Dendritic cell treated with granulocyte-macrophage colony-stimulating factor and Interleukin-4, amounts not matched to agents 40 ng/mL and 50 ng/mL, for 4 days (primary cell): ENCODE data around the gene RPE.

ENCODE experiments used
- H3K27ac Mint-ChIP-seq: one replicate; pipeline ENCODE4 v1.8.0; 2022; ENCODE audit warnings: mild to moderate bottlenecking, mixed read lengths
- H3K27me3 Mint-ChIP-seq: one replicate; pipeline ENCODE4 v1.8.0; 2022; ENCODE audit warnings: mild to moderate bottlenecking, mixed read lengths
- H3K36me3 Mint-ChIP-seq: one replicate; pipeline ENCODE4 v1.8.0; 2022; ENCODE audit warnings: low read depth, mixed read lengths
- H3K4me1 Mint-ChIP-seq: one replicate; pipeline ENCODE4 v1.8.0; 2022; ENCODE audit warnings: low read depth, mixed read lengths
- H3K4me3 Mint-ChIP-seq: one replicate; pipeline ENCODE4 v1.8.0; 2022; ENCODE audit warnings: mild to moderate bottlenecking, moderate library complexity, mixed read lengths
- H3K9me3 Mint-ChIP-seq: one replicate; pipeline ENCODE4 v1.8.0; 2022; ENCODE audit warnings: mixed read lengths
- intact Hi-C: fragments of 100-400 bp; cut with micrococcal nuclease; formaldehyde crosslinking; loops from one replicate; pipeline ENCODE4 v1.15.0; 2022

RPE gene

DNA sequence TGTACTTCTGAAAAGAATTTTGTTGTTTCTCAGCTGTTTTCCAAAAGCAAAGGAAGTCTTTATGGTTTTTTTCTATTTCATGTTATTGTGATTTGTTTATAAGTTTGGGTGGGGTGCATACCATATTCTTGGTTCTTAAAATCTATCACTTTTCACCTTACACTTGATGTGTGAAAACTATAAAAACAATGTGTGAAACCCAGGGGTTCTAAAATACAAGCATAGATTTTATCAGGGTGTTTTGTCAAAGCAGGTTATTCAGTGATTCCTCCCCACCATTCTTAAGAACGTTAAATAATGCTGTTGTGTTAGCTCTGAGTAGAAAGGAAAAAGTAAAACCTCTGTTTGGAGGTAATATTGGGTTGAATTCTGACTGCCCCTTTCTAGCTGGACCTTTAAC, 17.7 kb downstream of the RPE start:
- peaks cover 2% of the 10 kb centered on the region for H3K4me1 Mint-ChIP-seq
- H3K9me3 Mint-ChIP-seq, result no peaks in the 10 kb centered on the region
- no peak overlapping the region for H3K4me3 Mint-ChIP-seq
- intact Hi-C loops, result loop anchor here (10.0 kb wide), 1 partner anchor 1675 kb away; no protein-coding TSS in a partner anchor
- H3K27me3 Mint-ChIP-seq, result no peaks in the 10 kb centered on the region
- H3K27ac Mint-ChIP-seq, result no peak overlapping the region
- H3K36me3 Mint-ChIP-seq, result peaks cover 80% of the 10 kb centered on the region

DNA sequence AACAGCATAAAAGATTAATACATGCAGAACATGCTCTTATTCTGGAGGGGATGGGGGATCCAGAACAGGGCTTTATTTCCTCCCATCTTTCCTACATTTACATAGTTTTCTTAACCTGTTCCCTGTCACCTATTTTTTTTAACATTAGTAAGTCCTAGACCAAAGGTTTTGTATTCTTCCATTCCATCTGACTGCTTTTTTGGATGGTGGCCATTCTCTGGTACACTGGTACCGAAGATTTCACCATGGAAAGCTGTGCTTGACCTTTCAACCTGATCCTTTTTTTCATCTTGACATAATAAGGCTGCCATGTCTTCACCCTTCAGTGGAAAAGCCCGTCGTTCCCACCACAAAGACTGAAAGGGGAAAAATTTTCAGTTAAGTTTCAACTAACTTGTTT, 20.4 kb downstream of the RPE start:
- Mint-ChIP-seq H3K27me3 (no peaks in the 10 kb centered on the region), H3K27ac (no peak overlapping the region), H3K4me3 (no peak overlapping the region), H3K36me3 (peaks cover 71% of the 10 kb centered on the region), H3K9me3 (no peaks in the 10 kb centered on the region), H3K4me1 (no peaks in the 10 kb centered on the region)
- intact Hi-C loops, result loop anchor here (10.0 kb wide), 1 partner anchor 1678 kb away; no protein-coding TSS in a partner anchor

DNA sequence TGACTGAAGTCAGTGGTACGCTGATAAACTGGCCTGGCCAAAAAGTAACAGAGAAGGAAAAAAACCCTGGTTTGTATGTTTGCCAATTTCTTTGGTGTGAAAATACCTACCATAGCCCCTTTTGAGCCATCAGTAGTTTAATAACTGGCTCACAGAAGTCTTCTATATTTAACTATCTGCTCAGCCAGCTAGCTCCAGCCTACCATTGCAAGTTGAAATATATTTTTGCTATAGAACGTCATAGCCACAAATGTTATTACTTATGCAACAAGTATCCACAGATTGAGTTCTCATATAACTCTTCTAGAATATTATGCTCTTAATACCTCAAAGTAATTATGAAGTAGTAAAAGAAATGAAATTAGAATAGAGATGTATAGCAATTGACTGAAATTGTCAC, 25.2 kb downstream of the RPE start:
- Mint-ChIP-seq H3K27ac (no peak overlapping the region), H3K36me3 (peaks cover 68% of the 10 kb centered on the region), H3K4me1 (peaks cover 5% of the 10 kb centered on the region), H3K27me3 (no peaks in the 10 kb centered on the region), H3K9me3 (no peaks in the 10 kb centered on the region), H3K4me3 (no peak overlapping the region)
- intact Hi-C loops, result loop anchor here (10.0 kb wide), 1 partner anchor 1683 kb away; no protein-coding TSS in a partner anchor

DNA sequence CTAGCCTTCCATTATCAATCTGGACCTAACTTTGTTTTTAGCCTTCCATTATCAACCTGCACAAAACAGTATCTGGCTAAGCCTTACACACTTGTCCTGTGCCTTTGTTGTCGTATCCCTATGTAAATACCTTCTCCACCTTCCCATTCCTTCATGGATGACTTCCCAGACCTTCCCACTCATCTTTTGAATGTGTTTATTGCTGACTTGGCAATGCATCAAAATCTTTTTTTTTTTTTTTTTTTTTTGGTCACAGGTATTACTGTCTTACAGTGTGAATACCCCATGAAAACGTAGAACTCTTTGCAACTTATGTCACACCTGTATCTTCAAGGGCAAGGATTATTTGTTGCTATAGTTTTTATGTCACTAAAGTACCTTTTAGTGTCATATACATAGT, 25.7 kb downstream of the RPE start:
- Mint-ChIP-seq H3K36me3 (peaks cover 68% of the 10 kb centered on the region), H3K4me1 (peaks cover 5% of the 10 kb centered on the region), H3K27me3 (no peaks in the 10 kb centered on the region), H3K9me3 (no peaks in the 10 kb centered on the region), H3K27ac (no peak overlapping the region), H3K4me3 (no peak overlapping the region)
- intact Hi-C loops, result loop anchor here (10.0 kb wide), 1 partner anchor 1683 kb away; no protein-coding TSS in a partner anchor

DNA sequence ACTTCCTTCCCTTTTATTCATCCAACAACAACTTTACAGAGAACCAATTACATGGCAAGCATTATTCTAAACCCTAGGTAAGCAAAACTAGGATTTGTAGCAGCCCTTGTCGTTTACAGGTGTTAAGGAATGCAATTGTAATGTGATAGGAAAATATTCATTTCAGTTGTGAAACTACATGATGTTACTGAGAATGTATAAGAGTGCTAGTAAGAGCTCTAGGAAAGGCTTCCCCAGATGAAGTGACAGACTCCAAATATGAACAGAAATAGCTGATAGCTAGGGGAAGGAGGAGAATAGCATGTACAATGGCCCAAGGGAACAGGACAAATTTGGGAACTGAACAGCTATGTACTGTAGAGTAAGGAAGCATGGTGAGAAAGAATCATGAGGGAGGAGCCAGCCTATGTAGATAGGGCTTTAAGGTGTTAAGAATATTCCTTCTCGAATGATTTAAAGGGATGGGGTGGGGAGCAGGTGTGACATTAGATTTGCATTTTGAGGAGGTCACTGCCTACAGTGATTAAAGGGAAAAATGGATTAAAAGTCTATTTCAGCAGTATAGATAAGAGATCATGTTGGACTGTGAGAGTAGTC, 31.7 kb downstream of the RPE start:
- H3K27me3 Mint-ChIP-seq, result no peaks in the 10 kb centered on the region
- intact Hi-C loops, result no loop called here
- H3K4me1 Mint-ChIP-seq, result peaks cover 13% of the 10 kb centered on the region
- peaks cover 46% of the 10 kb centered on the region for H3K36me3 Mint-ChIP-seq
- no peak overlapping the region for H3K27ac Mint-ChIP-seq
- H3K4me3 Mint-ChIP-seq, result no peak overlapping the region
- no peaks in the 10 kb centered on the region for H3K9me3 Mint-ChIP-seq

DNA sequence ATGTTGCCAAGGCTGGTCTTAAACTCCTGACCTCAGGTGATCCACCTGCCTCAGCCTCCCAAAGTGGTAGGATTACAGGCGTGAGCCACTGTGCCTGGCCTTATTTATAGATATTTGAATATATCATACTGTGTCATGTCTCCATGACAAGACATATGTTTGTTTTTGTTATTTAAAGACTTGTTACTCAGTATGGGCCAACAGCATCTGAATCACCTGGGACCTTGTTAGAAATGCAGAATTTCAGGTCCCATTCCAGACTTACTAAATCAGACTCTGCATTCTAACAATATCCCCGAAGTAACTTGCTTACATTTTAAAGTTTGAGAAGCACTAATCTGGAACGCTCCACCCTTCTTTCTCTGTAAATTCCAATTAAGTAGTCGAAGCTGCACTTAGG, 33.2 kb downstream of the RPE start:
- H3K27ac Mint-ChIP-seq, result no peak overlapping the region
- H3K9me3 Mint-ChIP-seq, result no peaks in the 10 kb centered on the region
- peaks cover 8% of the 10 kb centered on the region for H3K4me1 Mint-ChIP-seq
- H3K36me3 Mint-ChIP-seq, result peaks cover 39% of the 10 kb centered on the region
- intact Hi-C loops, result no loop called here
- no peaks in the 10 kb centered on the region for H3K27me3 Mint-ChIP-seq
- H3K4me3 Mint-ChIP-seq, result no peak overlapping the region

DNA sequence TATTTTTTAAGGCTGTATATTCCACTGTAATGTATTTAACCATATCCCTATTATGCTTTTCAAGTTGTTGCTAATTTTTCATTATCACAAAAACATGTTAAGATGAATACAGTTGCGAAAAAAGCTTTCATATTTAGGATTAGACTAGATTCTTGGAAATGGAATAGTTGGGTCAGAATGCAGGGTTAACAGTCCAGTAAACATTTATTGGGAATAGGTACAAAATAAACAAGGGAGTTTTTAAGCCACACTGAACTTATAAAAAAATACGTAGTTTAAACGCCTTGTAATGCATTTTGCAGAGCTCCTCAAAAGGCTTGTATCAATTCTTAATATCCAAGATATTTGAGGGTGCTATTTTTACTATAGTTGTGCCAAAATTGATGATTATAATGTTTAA, 35.6 kb downstream of the RPE start:
- Mint-ChIP-seq H3K36me3 (peaks cover 32% of the 10 kb centered on the region), H3K27ac (no peak overlapping the region), H3K4me1 (peaks cover 8% of the 10 kb centered on the region), H3K9me3 (no peaks in the 10 kb centered on the region), H3K4me3 (no peak overlapping the region), H3K27me3 (no peaks in the 10 kb centered on the region)
- intact Hi-C loops, result no loop called here

DNA sequence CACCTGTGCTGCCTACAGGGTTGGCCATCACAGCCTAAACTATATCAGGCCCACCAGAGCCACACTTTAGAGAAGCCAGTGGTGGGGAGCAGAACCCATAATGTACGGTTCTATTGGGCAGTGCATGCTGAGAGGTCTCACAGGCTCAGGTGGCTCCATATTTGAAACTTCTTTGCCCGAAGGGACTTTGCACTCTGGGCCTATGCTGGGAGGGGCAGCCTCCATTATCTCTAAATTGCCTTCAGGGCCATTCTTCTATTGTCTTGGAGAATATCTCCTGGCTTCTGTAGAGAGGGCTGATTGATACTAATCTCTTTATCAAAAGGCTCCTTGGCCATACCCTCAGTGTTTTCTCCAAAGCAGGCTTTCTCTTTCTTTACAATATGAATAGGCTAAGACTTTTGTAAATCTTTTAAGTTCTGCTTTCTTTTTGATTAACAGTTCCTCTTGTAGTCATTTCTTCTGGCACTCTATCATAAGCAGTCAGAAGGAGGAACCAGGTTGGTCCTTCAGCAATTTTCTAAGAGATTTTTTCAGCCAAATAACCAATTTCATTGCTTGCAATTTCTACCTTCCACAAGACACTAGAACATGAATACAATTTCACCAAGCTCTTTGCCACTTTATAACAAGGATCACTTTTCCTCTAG, 44.5 kb downstream of the RPE start:
- Mint-ChIP-seq H3K4me1 (peaks cover 17% of the 10 kb centered on the region), H3K4me3 (no peak overlapping the region), H3K27ac (no peak overlapping the region), H3K27me3 (no peaks in the 10 kb centered on the region), H3K36me3 (peaks cover 44% of the 10 kb centered on the region), H3K9me3 (no peaks in the 10 kb centered on the region)
- intact Hi-C loops, result no loop called here

DNA sequence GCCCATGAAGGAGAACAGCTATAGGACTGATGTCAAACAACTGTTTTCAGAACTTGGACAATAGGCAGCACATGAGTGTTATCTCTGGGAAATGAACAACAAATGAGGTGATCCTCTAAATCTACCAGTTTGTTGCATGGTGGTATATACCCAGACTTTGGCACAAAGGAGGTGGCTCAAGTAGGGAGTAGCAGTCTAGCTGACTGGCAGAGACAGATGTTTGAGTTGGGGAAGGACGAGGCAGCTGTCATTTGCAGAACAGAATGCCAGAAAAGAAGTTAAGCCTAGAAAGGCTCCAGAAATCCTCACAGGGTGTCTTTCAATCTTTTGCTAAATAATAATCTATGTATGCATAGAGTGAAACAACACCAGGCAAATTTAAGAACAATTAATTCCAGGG, 47.4 kb downstream of the RPE start:
- Mint-ChIP-seq H3K36me3 (peaks cover 53% of the 10 kb centered on the region), H3K4me3 (no peak overlapping the region), H3K27ac (no peak overlapping the region), H3K9me3 (peaks cover 8% of the 10 kb centered on the region), H3K27me3 (no peaks in the 10 kb centered on the region), H3K4me1 (peaks cover 17% of the 10 kb centered on the region)
- intact Hi-C loops, result no loop called here

DNA sequence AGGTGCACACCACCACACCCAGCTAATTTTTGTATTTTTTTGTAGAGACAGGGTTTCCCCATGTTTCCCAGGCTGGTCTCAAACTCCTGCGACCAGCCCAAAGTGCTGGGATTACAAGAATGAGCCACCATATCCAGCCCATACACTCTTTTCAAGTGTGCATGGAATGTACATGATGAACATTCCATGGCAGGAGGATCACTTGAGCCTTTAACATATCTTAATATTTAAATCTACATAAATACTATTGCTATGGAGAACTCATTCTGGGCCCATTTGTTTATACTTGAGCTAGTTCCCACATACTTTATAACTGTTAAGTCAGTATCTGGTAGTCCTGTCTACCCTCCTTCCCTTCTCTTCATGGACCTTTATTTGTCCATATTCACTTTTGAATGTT, 48.4 kb downstream of the RPE start:
- no peak overlapping the region for H3K27ac Mint-ChIP-seq
- H3K27me3 Mint-ChIP-seq, result no peaks in the 10 kb centered on the region
- H3K9me3 Mint-ChIP-seq, result peaks cover 11% of the 10 kb centered on the region
- peaks cover 52% of the 10 kb centered on the region for H3K36me3 Mint-ChIP-seq
- peaks cover 17% of the 10 kb centered on the region for H3K4me1 Mint-ChIP-seq
- intact Hi-C loops, result no loop called here
- H3K4me3 Mint-ChIP-seq, result no peak overlapping the region

DNA sequence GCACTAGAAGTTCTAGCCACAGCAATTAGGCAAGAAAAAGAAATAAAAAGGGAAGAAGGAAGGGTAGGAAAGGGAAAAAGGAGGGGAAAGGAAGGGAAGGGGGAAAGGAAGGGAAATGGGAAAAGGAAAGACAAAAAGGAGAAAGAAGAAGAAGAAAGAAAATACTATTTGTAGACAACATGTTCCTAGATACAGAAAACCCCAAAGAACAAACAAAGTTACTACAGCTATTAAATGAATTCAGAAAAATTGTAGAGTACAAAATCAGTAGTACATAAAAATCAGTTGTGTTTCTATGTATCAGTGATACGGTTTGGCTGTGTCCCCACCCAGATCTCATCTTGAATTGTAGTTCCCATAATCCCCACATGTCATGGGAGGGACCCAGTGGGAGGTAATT, 52.3 kb downstream of the RPE start:
- H3K27ac Mint-ChIP-seq, result no peak overlapping the region
- H3K9me3 Mint-ChIP-seq, result peaks cover 27% of the 10 kb centered on the region
- H3K4me3 Mint-ChIP-seq, result no peak overlapping the region
- intact Hi-C loops, result no loop called here
- H3K36me3 Mint-ChIP-seq, result peaks cover 51% of the 10 kb centered on the region
- H3K27me3 Mint-ChIP-seq, result no peaks in the 10 kb centered on the region
- no peaks in the 10 kb centered on the region for H3K4me1 Mint-ChIP-seq

DNA sequence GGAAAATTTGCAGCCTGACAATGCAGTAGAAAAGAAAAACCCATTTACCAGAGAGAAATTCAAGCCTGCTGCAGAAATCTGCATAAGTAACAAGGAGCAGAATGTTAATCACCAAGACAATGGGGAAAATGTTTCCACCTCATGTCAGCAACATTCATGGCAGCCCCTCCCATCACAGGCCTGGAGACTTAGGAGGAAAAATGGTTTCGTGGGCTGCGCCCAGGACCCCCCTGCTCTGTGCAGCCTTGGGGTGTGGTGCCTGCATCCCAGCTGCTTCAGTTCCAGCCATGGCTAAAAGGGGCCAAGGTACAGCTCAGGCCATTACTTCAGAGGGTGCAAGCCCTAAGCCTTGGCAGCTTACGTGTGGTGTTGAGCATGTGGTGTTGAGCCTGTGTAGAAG, 53.4 kb downstream of the RPE start:
- H3K27ac Mint-ChIP-seq, result no peak overlapping the region
- peaks cover 51% of the 10 kb centered on the region for H3K36me3 Mint-ChIP-seq
- H3K9me3 Mint-ChIP-seq, result peaks cover 27% of the 10 kb centered on the region
- H3K4me3 Mint-ChIP-seq, result no peak overlapping the region
- no peaks in the 10 kb centered on the region for H3K4me1 Mint-ChIP-seq
- no peaks in the 10 kb centered on the region for H3K27me3 Mint-ChIP-seq
- intact Hi-C loops, result no loop called here

DNA sequence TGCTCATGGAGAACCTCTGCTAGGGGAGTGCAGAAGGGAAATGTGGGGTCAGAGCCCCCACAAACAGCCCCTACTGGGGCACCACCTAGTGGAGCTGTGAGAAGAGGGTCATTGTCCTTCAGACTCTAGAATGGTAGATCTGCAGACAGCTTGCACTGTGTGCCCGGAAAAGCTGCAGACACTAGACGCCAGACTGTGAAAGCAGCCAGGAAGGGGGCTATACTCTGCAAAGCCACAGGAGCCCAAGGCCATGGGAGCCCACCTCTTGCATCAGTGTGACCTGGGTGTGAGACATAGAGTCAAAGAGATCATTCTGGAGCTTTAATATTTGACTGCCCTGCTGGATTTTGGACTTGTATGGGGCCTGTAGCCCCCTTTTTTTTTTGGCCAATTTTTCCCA, 60.9 kb downstream of the RPE start:
- no peak overlapping the region for H3K27ac Mint-ChIP-seq
- H3K4me3 Mint-ChIP-seq, result no peak overlapping the region
- H3K27me3 Mint-ChIP-seq, result no peaks in the 10 kb centered on the region
- H3K36me3 Mint-ChIP-seq, result peaks cover 27% of the 10 kb centered on the region
- intact Hi-C loops, result no loop called here
- H3K4me1 Mint-ChIP-seq, result no peaks in the 10 kb centered on the region
- H3K9me3 Mint-ChIP-seq, result peaks cover 5% of the 10 kb centered on the region
